CD4-positive, alpha-beta T cell treated with Interleukin-17A for 4 hours (primary cell): ENCODE data around the gene EIF4EBP3.

Experiments
- DNase-seq: peaks from one replicate; pipeline ENCODE4 v3.0.0-alpha.2; 2020; ENCODE audit warnings: mixed read lengths

EIF4EBP3 gene

GRCh38 chr5:140547508-140548299 lies at the start of gene EIF4EBP3:
EIF4EBP3 (plus strand) TSS chr5:140547662; CDS start chr5:140547738, 76 bp downstream.
- DNase-seq, result peak; percentile 90

GRCh38 chr5:140497897-140498296 lies 49.6 kb upstream of the EIF4EBP3 start:
- DNase-seq, result no peak

GRCh38 chr5:140498591-140498990 lies 48.9 kb upstream of the EIF4EBP3 start:
- no peak for DNase-seq

GRCh38 chr5:140502834-140503233 lies 44.6 kb upstream of the EIF4EBP3 start:
- no peak for DNase-seq

- DNase-seq, result no peak
These were observed 37.6 kb upstream of the EIF4EBP3 start for GRCh38 chr5:140509898-140510297.

GRCh38 chr5:140513124-140513523 lies 34.3 kb upstream of the EIF4EBP3 start:
- DNase-seq, result no peak

- no peak for DNase-seq
These were observed 23.5 kb upstream of the EIF4EBP3 start for GRCh38 chr5:140524003-140524402.

GRCh38 chr5:140540227-140540626 lies 7.2 kb upstream of the EIF4EBP3 start:
- no peak for DNase-seq

- no peak for DNase-seq
These were observed 4.5 kb upstream of the EIF4EBP3 start for GRCh38 chr5:140542972-140543371.

GRCh38 chr5:140544986-140545385 lies 2.5 kb upstream of the EIF4EBP3 start:
- no peak for DNase-seq

GRCh38 chr5:140545606-140546005 lies 1.9 kb upstream of the EIF4EBP3 start:
- no peak for DNase-seq

GRCh38 chr5:140546851-140547507 lies 483 bp upstream of the EIF4EBP3 start:
- DNase-seq, result no peak

GRCh38 chr5:140548300-140548688 lies 832 bp downstream of the EIF4EBP3 start:
- no peak for DNase-seq

GRCh38 chr5:140548791-140549190 lies 1.3 kb downstream of the EIF4EBP3 start:
- no peak for DNase-seq

- peak; percentile 38 for DNase-seq
These were observed 2.0 kb downstream of the EIF4EBP3 start for GRCh38 chr5:140549237-140550144.

- no peak for DNase-seq
These were observed 3.0 kb downstream of the EIF4EBP3 start for GRCh38 chr5:140550147-140551079.

GRCh38 chr5:140551872-140552271 lies 4.4 kb downstream of the EIF4EBP3 start:
- no peak for DNase-seq

- no peak for DNase-seq
These were observed 6.2 kb downstream of the EIF4EBP3 start for GRCh38 chr5:140553657-140554056.

- no peak for DNase-seq
These were observed 7.0 kb downstream of the EIF4EBP3 start for GRCh38 chr5:140554454-140554853.

- no peak for DNase-seq
These were observed 8.4 kb downstream of the EIF4EBP3 start for GRCh38 chr5:140555747-140556312.

GRCh38 chr5:140556438-140556837 lies 9.0 kb downstream of the EIF4EBP3 start:
- no peak for DNase-seq
